ENCODE data around the gene DUS1L. TPM values are rescaled to one million over a fixed set of nuclear protein-coding genes. Genes with fewer than 3 reads are reported as not detected.
A peak's percentile ranks its signal among the peaks of the same experiment; 100 is the strongest.

Gene DUS1L
- total and polyA plus RNA-seq, 8 donors, result 63.2 to 286 (median 116) TPM

- intact Hi-C loops (cut with DNase I; ENCODE audit: low total_unique reads), result no loop called here
- DNase-seq, result no peak
- TF ChIP-seq EP300 (IDR thresholded peaks at IDR 0.05), result peak; percentile 36
- TF ChIP-seq POLR2AphosphoS5 (IDR thresholded peaks at IDR 0.05), result peak in 1 of 3 donors; percentile 7
- TF ChIP-seq, protein P1, sequence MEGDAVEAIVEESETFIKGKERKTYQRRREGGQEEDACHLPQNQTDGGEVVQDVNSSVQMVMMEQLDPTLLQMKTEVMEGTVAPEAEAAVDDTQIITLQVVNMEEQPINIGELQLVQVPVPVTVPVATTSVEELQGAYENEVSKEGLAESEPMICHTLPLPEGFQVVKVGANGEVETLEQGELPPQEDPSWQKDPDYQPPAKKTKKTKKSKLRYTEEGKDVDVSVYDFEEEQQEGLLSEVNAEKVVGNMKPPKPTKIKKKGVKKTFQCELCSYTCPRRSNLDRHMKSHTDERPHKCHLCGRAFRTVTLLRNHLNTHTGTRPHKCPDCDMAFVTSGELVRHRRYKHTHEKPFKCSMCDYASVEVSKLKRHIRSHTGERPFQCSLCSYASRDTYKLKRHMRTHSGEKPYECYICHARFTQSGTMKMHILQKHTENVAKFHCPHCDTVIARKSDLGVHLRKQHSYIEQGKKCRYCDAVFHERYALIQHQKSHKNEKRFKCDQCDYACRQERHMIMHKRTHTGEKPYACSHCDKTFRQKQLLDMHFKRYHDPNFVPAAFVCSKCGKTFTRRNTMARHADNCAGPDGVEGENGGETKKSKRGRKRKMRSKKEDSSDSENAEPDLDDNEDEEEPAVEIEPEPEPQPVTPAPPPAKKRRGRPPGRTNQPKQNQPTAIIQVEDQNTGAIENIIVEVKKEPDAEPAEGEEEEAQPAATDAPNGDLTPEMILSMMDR (IDR thresholded peaks at IDR 0.05), result no peak
Observed at GRCh38 chr17:82098939-82099763, 33.5 kb upstream of the DUS1L start.

GRCh38 chr17:82098169-82098938, 32.8 kb upstream of the DUS1L start, which contains the start of gene FASN:
FASN (minus strand) TSS chr17:82098236; CDS start chr17:82096445, 1,791 bp downstream.
- H3K36me3 ChIP-seq, result peaks cover 25 to 31% (median 29%) of the 10 kb centered on the region in 4 donors
- no peaks in the 10 kb centered on the region for H3K9me3 ChIP-seq
- intact Hi-C loops (cut with DNase I; ENCODE audit: low total_unique reads), result no loop called here
- TF ChIP-seq EP300 (IDR thresholded peaks at IDR 0.05) (no peak), POLR2A (IDR thresholded peaks at IDR 0.05) (peak in 2 of 4 donors; percentile 32 to 53), POLR2AphosphoS5 (IDR thresholded peaks at IDR 0.05) (peak; percentile 72 to 95 (median 88))
- TF ChIP-seq, protein P1 (IDR thresholded peaks at IDR 0.05), result peak in 3 of 7 experiments; percentile 16 to 33 (median 19)
- H3K4me3 ChIP-seq, result peak within 1 kb of the TSS; percentile 81 to 91 (median 88)
- H3K27me3 ChIP-seq, result no peaks in the 10 kb centered on the region
- DNase-seq, result peak; percentile 97 to 99
- WGBS, 5 donors, result 0 to 1% (median 0%) methylated on average over 52 to 124 of the region's 124 CpGs; no CpG with 5 or more reads in 1 of the 5 donors
- peaks cover 46 to 77% (median 67%) of the 10 kb centered on the region in 4 donors for H3K4me1 ChIP-seq
- peak within 1 kb of the TSS; percentile 91 to 99 (median 97) for H3K27ac ChIP-seq

More at GRCh38 chr17:82098939-82099763, 33.5 kb upstream of the DUS1L start:
- peak overlapping the region; percentile 91 to 99 (median 97) for H3K27ac ChIP-seq
- H3K4me1 ChIP-seq, result peaks cover 54 to 85% (median 75%) of the 10 kb centered on the region in 4 donors
- no peaks in the 10 kb centered on the region for H3K9me3 ChIP-seq
- peak overlapping the region; percentile 81 to 91 (median 88) for H3K4me3 ChIP-seq
- H3K27me3 ChIP-seq, result no peaks in the 10 kb centered on the region
- WGBS, 5 donors, result 8 to 20% (median 11%) methylated on average over 25 to 80 of the region's 80 CpGs
- H3K36me3 ChIP-seq, result peaks cover 17 to 23% (median 21%) of the 10 kb centered on the region in 4 donors

DNA sequence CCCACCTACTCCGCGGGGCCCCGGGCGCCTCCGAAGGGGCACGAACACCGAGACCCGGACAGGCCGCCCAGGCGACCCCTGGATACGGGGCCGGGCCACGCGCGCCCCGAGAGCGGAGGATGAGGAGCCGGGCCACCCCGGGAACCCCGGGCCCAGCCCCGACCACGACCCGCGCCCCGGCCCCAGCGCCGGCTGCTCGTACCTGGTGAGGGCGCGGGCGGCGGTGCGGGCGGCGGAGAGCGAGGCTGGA, 32.2 kb upstream of the DUS1L start:
- 0 to 1% (median 1%) methylated on average over 21 to 36 of the region's 36 CpGs; no CpG with 5 or more reads in 2 of the 5 donors for WGBS, 5 donors
- Histone ChIP-seq H3K27ac (peak overlapping the region; percentile 91 to 99 (median 97)), H3K4me3 (peak overlapping the region; percentile 81 to 91 (median 88)), H3K27me3 (no peaks in the 10 kb centered on the region), H3K4me1 (peaks cover 44 to 72% (median 62%) of the 10 kb centered on the region in 4 donors), H3K36me3 (peaks cover 30 to 36% (median 34%) of the 10 kb centered on the region in 4 donors), H3K9me3 (no peaks in the 10 kb centered on the region)
- no peak for TF ChIP-seq EP300 (IDR thresholded peaks at IDR 0.05)
- TF ChIP-seq, protein P1 (IDR thresholded peaks at IDR 0.05), result no peak
- no peak for TF ChIP-seq POLR2A (IDR thresholded peaks at IDR 0.05)
- no peak for TF ChIP-seq POLR2AphosphoS5 (IDR thresholded peaks at IDR 0.05)
- intact Hi-C loops (cut with DNase I; ENCODE audit: low total_unique reads), result no loop called here
- DNase-seq, result no peak

All from stomach (tissue), 9 donors.